Measurements from ENCODE around the gene ZNF83.

Gene ZNF83

DNA sequence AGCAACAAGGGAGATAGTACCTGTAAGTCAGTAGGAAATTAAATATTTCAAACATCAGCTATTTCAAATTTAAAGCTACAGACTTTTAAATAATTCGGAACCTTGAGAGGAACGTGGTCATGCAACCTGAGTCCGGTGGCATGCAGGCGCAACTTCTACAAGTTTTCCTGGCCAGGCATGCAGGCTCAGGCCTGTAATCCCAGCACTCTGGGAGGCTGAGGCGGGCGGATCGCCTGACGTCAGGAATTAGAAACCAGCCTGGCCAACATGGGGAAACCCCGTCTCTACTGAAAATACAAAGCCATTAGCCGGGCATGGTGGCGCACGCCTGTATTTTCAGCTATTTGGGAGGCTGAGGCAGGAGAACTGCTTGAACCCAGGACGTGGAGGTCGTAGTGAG is 70.2 kb downstream of the ZNF83 start:
- no peak for DNase-seq (ENCODE audit: low read depth)

DNA sequence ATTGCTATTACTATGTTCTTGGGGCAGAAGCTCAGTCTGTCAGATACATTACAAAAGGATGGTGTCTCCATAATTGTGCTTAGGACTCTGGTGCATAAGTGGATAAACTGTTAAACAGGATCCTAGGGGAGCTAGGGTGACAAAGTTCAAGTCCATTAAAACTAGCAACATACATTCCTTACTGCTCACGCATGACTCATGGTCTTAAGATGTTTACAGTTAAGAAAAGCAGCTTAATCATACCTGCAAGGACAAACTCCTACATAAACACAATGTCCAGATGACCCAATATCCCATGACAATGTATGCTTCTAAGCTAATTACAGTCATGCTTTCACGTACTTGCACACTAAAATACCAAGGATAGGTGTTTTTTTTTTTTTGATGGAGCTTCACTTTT is 71.6 kb downstream of the ZNF83 start:
- no peak for DNase-seq (ENCODE audit: low read depth)

DNA sequence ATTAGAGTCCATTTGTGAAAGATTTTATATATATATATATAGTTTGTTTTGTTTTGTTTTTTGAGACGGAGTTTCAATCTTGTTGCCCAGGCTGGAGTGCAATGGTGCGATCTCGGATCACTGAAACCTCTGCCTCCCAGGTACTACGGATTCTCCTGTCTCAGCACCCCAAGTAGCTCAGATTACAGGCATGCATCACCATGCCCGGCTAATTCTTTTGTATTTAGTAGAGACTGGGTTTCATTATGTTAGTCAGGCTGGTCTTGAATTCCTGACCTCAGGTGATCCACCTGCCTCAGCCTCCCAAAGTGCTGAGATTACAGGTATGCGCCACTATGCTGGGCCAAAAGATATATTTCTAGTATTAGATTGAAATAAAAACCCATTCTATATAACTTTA is 72.0 kb downstream of the ZNF83 start:
- no peak for DNase-seq (ENCODE audit: low read depth)

All from stimulated activated CD8-positive, alpha-beta memory T cell treated with anti-CD3 and anti-CD28 coated beads, Interleukin-12 subunit alpha, Interleukin-12 subunit beta, amount 100 ng/mL, for 1 hour (primary cell).